Trophoblast cell (in vitro differentiated cells and primary cell): ENCODE measurements around the gene CD200R1.

Source experiments
- DNase-seq, 2 donors: peaks; one replicate each; pipeline ENCODE4 v3.0.0-alpha.2; 2016
- H2AFZ ChIP-seq: 2 replicates; pipeline ENCODE4 v1.6.1; 2013; ENCODE audit warnings: low read length, moderate library complexity, mild to moderate bottlenecking; ENCODE audit not compliant: insufficient read depth, poor library complexity
- H2AK5ac ChIP-seq: 2 replicates; pipeline ENCODE4 v1.6.1; 2013; ENCODE audit warnings: mild to moderate bottlenecking, low read length
- H2BK120ac ChIP-seq: 2 replicates; pipeline ENCODE4 v1.6.1; 2013; ENCODE audit warnings: low read length, mild to moderate bottlenecking, moderate library complexity; ENCODE audit not compliant: insufficient read depth, poor library complexity
- H2BK12ac ChIP-seq: 2 replicates; pipeline ENCODE4 v1.6.1; 2013; ENCODE audit warnings: mild to moderate bottlenecking, low read length, moderate library complexity
- H2BK5ac ChIP-seq: 2 replicates; pipeline ENCODE4 v1.6.1; 2013; ENCODE audit warnings: low read length, low read depth, moderate library complexity, mild to moderate bottlenecking; ENCODE audit not compliant: poor library complexity
- H3K14ac ChIP-seq: 2 replicates; pipeline ENCODE4 v1.6.1; 2013; ENCODE audit warnings: mild to moderate bottlenecking, low read length
- H3K18ac ChIP-seq: 2 replicates; pipeline ENCODE4 v1.6.1; 2013; ENCODE audit warnings: mild to moderate bottlenecking, low read length
- H3K23ac ChIP-seq: 2 replicates; pipeline ENCODE4 v1.6.1; 2013; ENCODE audit warnings: low read length
- H3K27ac ChIP-seq: 2 replicates; pipeline ENCODE4 v1.5.1; 2013; ENCODE audit warnings: low read depth, mild to moderate bottlenecking, inconsistent platforms, low read length, moderate library complexity
- H3K27me3 ChIP-seq: 2 replicates; pipeline ENCODE4 v1.6.1; 2013; ENCODE audit warnings: inconsistent platforms, mild to moderate bottlenecking, low read length, moderate library complexity; ENCODE audit not compliant: insufficient read depth
- H3K36me3 ChIP-seq, 2 experiments: 1 replicate in 1 of 2; 2 replicates in 1 of 2; pipeline ENCODE4 v1.6.1; 2013; ENCODE audit warnings: low read length in 2 of 2, mild to moderate bottlenecking in 2 of 2, moderate library complexity in 1 of 2; ENCODE audit not compliant: insufficient read depth in 2 of 2, control insufficient read depth in 1 of 2
- H3K4ac ChIP-seq: 2 replicates; pipeline ENCODE4 v1.6.1; 2013; ENCODE audit warnings: low read depth, mild to moderate bottlenecking, low read length, moderate library complexity
- H3K4me1 ChIP-seq, 2 experiments: 1 replicate in 1 of 2; 2 replicates in 1 of 2; pipeline ENCODE4 v1.6.1; 2013; ENCODE audit warnings: low read length in 2 of 2, mild to moderate bottlenecking in 2 of 2, moderate library complexity in 1 of 2; ENCODE audit not compliant: insufficient read depth in 2 of 2, control insufficient read depth in 1 of 2
- H3K4me2 ChIP-seq: 2 replicates; pipeline ENCODE4 v1.6.1; 2013; ENCODE audit warnings: inconsistent platforms, mild to moderate bottlenecking, low read length, moderate library complexity
- H3K4me3 ChIP-seq: 2 replicates; pipeline ENCODE4 v1.5.1; 2013; ENCODE audit warnings: mild to moderate bottlenecking, low read depth, low read length, inconsistent platforms
- H3K79me1 ChIP-seq: one replicate; pipeline ENCODE4 v1.6.1; 2013; ENCODE audit warnings: low read length
- H3K79me2 ChIP-seq: 2 replicates; pipeline ENCODE4 v1.6.1; 2013; ENCODE audit warnings: low read length, mild to moderate bottlenecking; ENCODE audit not compliant: control insufficient read depth, insufficient read depth, poor library complexity
- H3K9ac ChIP-seq: 2 replicates; pipeline ENCODE4 v1.6.1; 2013; ENCODE audit warnings: mild to moderate bottlenecking, low read length
- H3K9me3 ChIP-seq: 2 replicates; pipeline ENCODE4 v1.6.1; 2013; ENCODE audit warnings: low read depth, mild to moderate bottlenecking, control low read depth, inconsistent platforms, low read length; ENCODE audit not compliant: insufficient read depth
- H4K12ac ChIP-seq: 2 replicates; pipeline ENCODE4 v1.6.1; 2013; ENCODE audit warnings: low read depth, mild to moderate bottlenecking, low read length, moderate library complexity
- H4K8ac ChIP-seq: 2 replicates; pipeline ENCODE4 v1.6.1; 2013; ENCODE audit warnings: low read depth, mild to moderate bottlenecking, low read length, moderate library complexity
- H4K91ac ChIP-seq: one replicate; pipeline ENCODE4 v1.6.1; 2013; ENCODE audit warnings: low read depth, mild to moderate bottlenecking, low read length, moderate library complexity
- WGBS: extraction: QIAGEN DNeasy Blood & Tissue Kit; methylation state at CpG from one replicate; pipeline ENCODE4 v1.1.7; 2013; ENCODE audit warnings: missing lambda C conversion rate; ENCODE audit not compliant: insufficient read length, insufficient coverage; ENCODE audit errors: extremely low coverage; 5-methylcytosine and 5-hydroxymethylcytosine counted together

The CD200R1 gene

GRCh38 chr3:112871735-112872134, 103.2 kb downstream of the CD200R1 start:
- Histone ChIP-seq H3K4ac (no peak overlapping the region), H3K27ac (no peak overlapping the region), H3K23ac (no peak overlapping the region), H4K91ac (no peak overlapping the region), H2BK5ac (no peak overlapping the region), H4K8ac (no peak overlapping the region), H3K9ac (no peak overlapping the region), H3K79me2 (no peaks in the 10 kb centered on the region), H3K4me1 (no peaks in the 10 kb centered on the region), H4K12ac (no peak overlapping the region), H3K27me3 (no peaks in the 10 kb centered on the region), H3K36me3 (no peaks in the 10 kb centered on the region), H3K79me1 (no peaks in the 10 kb centered on the region), H2BK12ac (no peak overlapping the region), H3K14ac (no peak overlapping the region), H3K18ac (no peak overlapping the region), H3K9me3 (no peaks in the 10 kb centered on the region), H2AFZ (no peak overlapping the region), H2AK5ac (no peak overlapping the region), H3K4me2 (no peak overlapping the region), H2BK120ac (no peak overlapping the region), H3K4me3 (no peak overlapping the region)
- no CpG with 5 or more reads among the region's 3 CpGs for WGBS
- DNase-seq = no peak
